Panc1 (cell line): ENCODE data around the gene VAC14. TPM values are rescaled to one million over a fixed set of nuclear protein-coding genes. Genes with fewer than 3 reads are reported as not detected.

Experiments
- ATAC-seq: fragments of 200-7000 bp; cut with Tn5 transposase; 2 replicates; pipeline ENCODE4 v1.9.1; 2020; ENCODE audit warnings: mild to moderate bottlenecking, moderate library complexity
- BruUV-seq: library from RNA; stranded (reverse); fragments of 400-500 nt; replicated peaks from 2 replicates; lab custom pipeline; 2021; lab: Mats Ljungman, UMichigan
- CTCF ChIA-PET: fragments of 300-600 bp; sonication (Branson Sonifier 250); formaldehyde crosslinking; loops from one replicate; lab custom pipeline; 2022; ENCODE audit warnings: antibody characterized with exemption; lab: Charles Lee
- POLR2A ChIA-PET: fragments of 300-600 bp; sonication (Branson Sonifier 250); formaldehyde crosslinking; loops from one replicate; lab custom pipeline; 2022; ENCODE audit warnings: antibody characterized with exemption; lab: Charles Lee
- DNase-seq: peaks from one replicate; pipeline ENCODE4 v3.0.0-alpha.2; 2010; ENCODE audit warnings: low read depth, low spot score
- H3K27ac ChIP-seq: 2 replicates; pipeline ENCODE4 v1.5.1; 2011; ENCODE audit warnings: mild to moderate bottlenecking, low read length, inconsistent platforms
- H3K27me3 ChIP-seq: fragments of 200-500 bp; sonication (Bioruptor generic); 2 replicates; pipeline ENCODE4 v1.6.0; 2014; ENCODE audit warnings: low read length, inconsistent platforms; ENCODE audit not compliant: control insufficient read depth, insufficient read depth
- H3K36me3 ChIP-seq: fragments of 200-500 bp; sonication (Bioruptor generic); 2 replicates; pipeline ENCODE4 v1.5.1; 2014; ENCODE audit warnings: inconsistent platforms, mild to moderate bottlenecking, low read length, moderate library complexity; ENCODE audit not compliant: control insufficient read depth, insufficient read depth
- H3K4me1 ChIP-seq: 2 replicates; pipeline ENCODE4 v1.5.1; 2011; ENCODE audit warnings: inconsistent platforms, mild to moderate bottlenecking, low read length, moderate library complexity; ENCODE audit not compliant: control insufficient read depth, insufficient read depth
- H3K4me3 ChIP-seq, 2 experiments: 2 replicates each; pipeline ENCODE4 v1.5.1; 2011 to 2012; ENCODE audit warnings: low read depth in 2 of 2, low read length in 2 of 2, mild to moderate bottlenecking in 2 of 2, inconsistent platforms in 1 of 2, moderate library complexity in 1 of 2
- H3K9me3 ChIP-seq: fragments of 200-500 bp; sonication (Bioruptor generic); 2 replicates; pipeline ENCODE4 v1.5.1; 2014; ENCODE audit warnings: low read depth, mild to moderate bottlenecking, inconsistent platforms, low read length, moderate library complexity; ENCODE audit not compliant: control insufficient read depth, insufficient read depth
- POLR2AphosphoS5 ChIP-seq: IDR thresholded peaks from 2 replicates; pipeline ENCODE4 v1.6.1; 2012; ENCODE audit warnings: mild to moderate bottlenecking, low read depth, low read length, moderate library complexity
- SIN3A ChIP-seq: IDR thresholded peaks from 2 replicates; pipeline ENCODE4 v1.6.1; 2012; ENCODE audit warnings: low read depth, mild to moderate bottlenecking, low read length, moderate library complexity, borderline replicate concordance; ENCODE audit not compliant: insufficient read depth
- TCF7L2 ChIP-seq: IDR thresholded peaks from 2 replicates; pipeline ENCODE4 v1.6.1; 2011; ENCODE audit warnings: mild to moderate bottlenecking, low read depth, low read length, inconsistent platforms
- in situ Hi-C: cut with HindIII; loops from 2 replicates; pipeline ENCODE4 v1.10.0; 2016; ENCODE audit warnings: low sequenced_read_pairs, low pct_unique_long_range_greater_than_20kb
- intact Hi-C: fragments of 100-400 bp; cut with micrococcal nuclease; formaldehyde crosslinking; loops from one replicate; pipeline ENCODE4 v1.10.0; 2022; ENCODE audit not compliant: unreplicated experiment
- total RNA-seq: library from RNA; stranded (reverse); gene quantifications from one replicate; pipeline ENCODE4 v1.2.1, GENCODE V29; 2021; ENCODE audit not compliant: unreplicated experiment
- TF ChIP-seq, protein P1 (sequence below): fragments of 450-650 bp; IDR thresholded peaks from 2 replicates; pipeline ENCODE4 v1.5.1; 2017; ENCODE audit warnings: mild to moderate bottlenecking
- TF ChIP-seq, protein P2 (sequence below), 2 experiments: IDR thresholded peaks; 2 replicates each; pipeline ENCODE4 v1.6.1; 2011 to 2012; ENCODE audit warnings: low read depth in 2 of 2, control low read depth in 1 of 2, low read length in 1 of 2, mild to moderate bottlenecking in 1 of 2, moderate library complexity in 1 of 2; ENCODE audit not compliant: insufficient read depth in 1 of 2

The VAC14 gene
- total RNA-seq, 1 experiment from 2014 or later, result 37.9 TPM

DNA sequence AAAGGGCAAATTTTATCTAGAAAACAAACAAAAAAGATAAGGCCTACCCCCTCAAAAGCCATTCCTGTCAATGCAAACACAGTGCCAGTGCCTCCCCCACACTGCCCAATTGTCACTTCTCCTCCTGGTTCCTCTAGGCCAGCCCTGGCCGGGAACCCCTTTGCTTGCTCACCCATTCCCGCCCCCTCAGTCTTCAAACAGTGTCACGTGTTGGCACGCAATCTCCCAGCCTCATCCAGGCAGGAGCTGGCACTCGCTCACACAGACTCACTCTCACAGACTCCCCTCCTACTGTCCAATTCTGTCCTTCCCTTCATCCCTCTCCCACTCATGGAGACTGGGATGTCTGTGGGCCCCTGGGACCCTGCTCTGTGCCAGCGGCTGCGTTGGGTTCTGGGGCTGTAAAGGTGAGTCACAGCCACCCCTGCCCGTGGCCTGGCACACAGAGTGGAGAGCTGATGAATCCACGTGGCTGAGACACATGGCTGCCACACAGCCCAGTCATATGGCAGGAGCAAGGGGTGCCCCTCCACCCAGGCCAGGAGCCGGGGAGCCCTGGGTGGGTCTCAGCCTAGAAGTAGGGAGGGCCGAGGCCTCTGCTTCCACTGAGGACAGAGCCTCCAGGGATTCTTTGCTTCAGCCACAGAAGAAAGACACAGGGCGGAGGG is 54.8 kb downstream of the VAC14 start:
- ChIA-PET CTCF (interaction anchor here (1.0 kb wide), 1 partner anchor 25 kb away, joined by 4 read pairs; no protein-coding TSS in a partner anchor), POLR2A (no interaction called here)
- no TSS peak for BruUV-seq
- in situ Hi-C loops, result no loop called here
- Histone ChIP-seq H3K4me1 (peaks cover 34% of the 10 kb centered on the region), H3K27me3 (no peaks in the 10 kb centered on the region), H3K4me3 (no peak overlapping the region), H3K36me3 (no peaks in the 10 kb centered on the region), H3K27ac (peak overlapping the region; percentile 93), H3K9me3 (no peaks in the 10 kb centered on the region)
- intact Hi-C loops, result no loop called here
- DNase-seq (peak; percentile 25), ATAC-seq (peak; percentile 64)
- TF ChIP-seq, protein P1, sequence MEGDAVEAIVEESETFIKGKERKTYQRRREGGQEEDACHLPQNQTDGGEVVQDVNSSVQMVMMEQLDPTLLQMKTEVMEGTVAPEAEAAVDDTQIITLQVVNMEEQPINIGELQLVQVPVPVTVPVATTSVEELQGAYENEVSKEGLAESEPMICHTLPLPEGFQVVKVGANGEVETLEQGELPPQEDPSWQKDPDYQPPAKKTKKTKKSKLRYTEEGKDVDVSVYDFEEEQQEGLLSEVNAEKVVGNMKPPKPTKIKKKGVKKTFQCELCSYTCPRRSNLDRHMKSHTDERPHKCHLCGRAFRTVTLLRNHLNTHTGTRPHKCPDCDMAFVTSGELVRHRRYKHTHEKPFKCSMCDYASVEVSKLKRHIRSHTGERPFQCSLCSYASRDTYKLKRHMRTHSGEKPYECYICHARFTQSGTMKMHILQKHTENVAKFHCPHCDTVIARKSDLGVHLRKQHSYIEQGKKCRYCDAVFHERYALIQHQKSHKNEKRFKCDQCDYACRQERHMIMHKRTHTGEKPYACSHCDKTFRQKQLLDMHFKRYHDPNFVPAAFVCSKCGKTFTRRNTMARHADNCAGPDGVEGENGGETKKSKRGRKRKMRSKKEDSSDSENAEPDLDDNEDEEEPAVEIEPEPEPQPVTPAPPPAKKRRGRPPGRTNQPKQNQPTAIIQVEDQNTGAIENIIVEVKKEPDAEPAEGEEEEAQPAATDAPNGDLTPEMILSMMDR, result no peak
- TF ChIP-seq SIN3A, result no peak
- TF ChIP-seq POLR2AphosphoS5, result no peak

DNA sequence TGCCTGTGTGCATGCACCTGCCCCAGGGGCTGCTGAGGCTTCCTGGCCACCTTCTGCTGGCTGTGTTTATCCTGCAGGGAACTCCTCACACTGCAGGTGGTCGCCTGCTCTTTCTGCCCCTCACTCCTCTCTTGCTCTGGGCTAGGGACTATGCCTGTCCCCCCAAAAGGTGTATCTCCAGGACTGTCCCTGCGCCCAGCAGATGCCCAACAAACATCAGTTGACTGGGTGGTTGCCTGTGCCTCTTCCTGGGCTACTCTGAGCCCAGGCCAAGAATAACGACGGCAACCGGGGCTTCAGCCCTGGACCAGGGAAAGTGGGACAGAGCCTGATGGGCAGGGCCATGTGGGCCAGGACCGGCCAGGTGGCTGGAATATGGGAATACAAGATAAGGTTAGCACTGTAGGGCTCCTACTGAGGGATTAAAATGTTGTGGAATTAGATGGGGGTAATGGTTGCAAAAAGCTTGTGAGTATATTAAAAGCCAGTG is 55.4 kb downstream of the VAC14 start:
- peaks cover 34% of the 10 kb centered on the region for H3K4me1 ChIP-seq
- POLR2A ChIA-PET, result no interaction called here
- TF ChIP-seq TCF7L2, result no peak
- no peak for TF ChIP-seq SIN3A
- TF ChIP-seq POLR2AphosphoS5, result no peak
- TF ChIP-seq, protein P1, result no peak
- TF ChIP-seq, protein P2, sequence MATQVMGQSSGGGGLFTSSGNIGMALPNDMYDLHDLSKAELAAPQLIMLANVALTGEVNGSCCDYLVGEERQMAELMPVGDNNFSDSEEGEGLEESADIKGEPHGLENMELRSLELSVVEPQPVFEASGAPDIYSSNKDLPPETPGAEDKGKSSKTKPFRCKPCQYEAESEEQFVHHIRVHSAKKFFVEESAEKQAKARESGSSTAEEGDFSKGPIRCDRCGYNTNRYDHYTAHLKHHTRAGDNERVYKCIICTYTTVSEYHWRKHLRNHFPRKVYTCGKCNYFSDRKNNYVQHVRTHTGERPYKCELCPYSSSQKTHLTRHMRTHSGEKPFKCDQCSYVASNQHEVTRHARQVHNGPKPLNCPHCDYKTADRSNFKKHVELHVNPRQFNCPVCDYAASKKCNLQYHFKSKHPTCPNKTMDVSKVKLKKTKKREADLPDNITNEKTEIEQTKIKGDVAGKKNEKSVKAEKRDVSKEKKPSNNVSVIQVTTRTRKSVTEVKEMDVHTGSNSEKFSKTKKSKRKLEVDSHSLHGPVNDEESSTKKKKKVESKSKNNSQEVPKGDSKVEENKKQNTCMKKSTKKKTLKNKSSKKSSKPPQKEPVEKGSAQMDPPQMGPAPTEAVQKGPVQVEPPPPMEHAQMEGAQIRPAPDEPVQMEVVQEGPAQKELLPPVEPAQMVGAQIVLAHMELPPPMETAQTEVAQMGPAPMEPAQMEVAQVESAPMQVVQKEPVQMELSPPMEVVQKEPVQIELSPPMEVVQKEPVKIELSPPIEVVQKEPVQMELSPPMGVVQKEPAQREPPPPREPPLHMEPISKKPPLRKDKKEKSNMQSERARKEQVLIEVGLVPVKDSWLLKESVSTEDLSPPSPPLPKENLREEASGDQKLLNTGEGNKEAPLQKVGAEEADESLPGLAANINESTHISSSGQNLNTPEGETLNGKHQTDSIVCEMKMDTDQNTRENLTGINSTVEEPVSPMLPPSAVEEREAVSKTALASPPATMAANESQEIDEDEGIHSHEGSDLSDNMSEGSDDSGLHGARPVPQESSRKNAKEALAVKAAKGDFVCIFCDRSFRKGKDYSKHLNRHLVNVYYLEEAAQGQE (IDR thresholded peaks at IDR 0.05; ENCODE audit: insufficient read depth in 1 of 2, low read depth in 2 of 2, low read length in 1 of 2), result no peak
- H3K27me3 ChIP-seq, result no peaks in the 10 kb centered on the region
- H3K36me3 ChIP-seq, result no peaks in the 10 kb centered on the region
- in situ Hi-C loops (no loop called here), intact Hi-C loops (no loop called here)
- DNase-seq, result no peak
- no peaks in the 10 kb centered on the region for H3K9me3 ChIP-seq
- H3K4me3 ChIP-seq, result no peak overlapping the region
- CTCF ChIA-PET, result no interaction called here
- H3K27ac ChIP-seq, result peak overlapping the region; percentile 93
- no peak for ATAC-seq
- no TSS peak for BruUV-seq
